ENCODE measurements around the gene PRPF19.

Gene PRPF19

DNA sequence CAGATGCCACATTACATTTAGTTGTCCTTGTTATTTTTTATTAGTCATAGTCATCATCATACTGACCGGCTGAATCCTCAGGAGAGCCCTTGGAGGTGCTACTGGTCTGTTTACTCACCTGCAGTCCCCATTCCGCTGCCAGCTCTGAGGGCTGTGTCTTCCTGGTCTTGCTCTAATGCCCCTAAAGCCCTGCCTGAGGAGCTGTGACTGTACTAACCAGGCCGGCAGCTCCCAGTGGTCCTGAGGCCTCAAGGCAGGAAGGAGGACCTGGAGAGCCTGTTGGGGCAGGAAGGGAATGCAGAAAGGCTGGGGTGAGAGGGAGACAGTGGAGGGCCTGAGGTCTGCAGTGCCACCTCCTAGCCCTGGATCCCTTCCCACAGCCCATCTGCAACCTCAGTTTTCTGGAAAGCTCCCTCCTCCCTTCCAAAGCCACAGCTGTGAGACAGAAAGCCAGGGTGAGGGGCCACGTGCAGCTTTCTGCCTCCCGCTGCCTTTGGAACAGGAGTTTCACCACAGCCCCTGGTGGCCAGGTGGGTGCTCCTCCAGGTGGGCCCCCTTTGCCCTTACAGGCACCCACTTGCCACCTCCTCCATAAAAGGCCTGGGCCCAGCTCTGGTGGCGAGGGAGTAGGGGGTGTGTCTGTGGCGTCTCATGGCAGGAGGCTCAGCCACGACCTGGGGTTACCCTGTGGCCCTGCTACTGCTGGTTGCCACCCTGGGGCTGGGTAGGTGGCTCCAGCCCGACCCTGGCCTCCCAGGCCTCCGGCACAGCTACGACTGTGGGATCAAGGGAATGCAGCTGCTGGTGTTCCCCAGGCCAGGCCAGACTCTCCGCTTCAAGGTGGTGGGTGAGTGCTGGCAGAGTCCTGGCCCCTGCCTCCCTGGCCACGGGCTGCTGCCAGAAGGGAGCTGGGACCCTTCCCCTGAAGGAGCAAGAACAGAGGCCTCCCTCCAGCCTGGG, 39.2 kb downstream of the PRPF19 start, which contains the start of gene ZP1:
ZP1 (plus strand) TSS at position 632 of the 960 bp plus-strand sequence; CDS start at position 652, 20 bp downstream.
- CTCF ChIA-PET, result interaction anchor here (0.6 to 0.9 kb wide), 3 partner anchors 36 to 242 kb away, joined by 3 to 4 read pairs (median 3); no protein-coding TSS in a partner anchor

DNA sequence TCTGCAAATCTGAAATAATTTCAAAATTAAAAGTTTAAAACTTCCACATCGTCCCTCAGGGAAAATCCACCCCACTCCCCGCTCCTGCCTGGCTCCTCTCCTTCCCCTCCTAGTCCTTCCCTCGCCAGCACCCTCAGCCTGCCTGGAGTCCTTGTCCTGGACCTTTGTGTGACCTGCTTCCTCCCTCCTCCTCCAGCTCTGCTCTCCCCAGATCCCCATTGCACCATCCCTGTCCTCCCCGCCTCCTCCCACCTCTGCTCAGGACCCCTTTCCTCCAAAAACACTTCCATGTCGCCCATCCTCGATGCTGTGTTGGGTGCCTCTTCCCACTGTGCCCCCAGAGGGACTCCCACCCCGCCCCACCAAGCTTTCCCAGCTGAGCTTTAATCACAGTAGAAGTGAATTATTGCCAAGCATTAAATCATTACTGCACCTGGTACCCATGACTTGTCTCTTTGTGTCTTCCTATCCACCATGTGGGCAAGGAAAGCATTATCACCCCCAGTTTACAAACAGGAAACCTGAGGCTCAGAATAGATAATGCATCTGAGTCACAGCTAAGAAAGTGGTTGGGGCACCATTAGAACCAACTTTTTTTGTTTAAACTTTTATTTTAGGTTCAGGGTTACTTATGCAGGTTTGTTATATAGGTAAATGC, 41.4 kb downstream of the PRPF19 start:
- TF ChIP-seq, protein P1, sequence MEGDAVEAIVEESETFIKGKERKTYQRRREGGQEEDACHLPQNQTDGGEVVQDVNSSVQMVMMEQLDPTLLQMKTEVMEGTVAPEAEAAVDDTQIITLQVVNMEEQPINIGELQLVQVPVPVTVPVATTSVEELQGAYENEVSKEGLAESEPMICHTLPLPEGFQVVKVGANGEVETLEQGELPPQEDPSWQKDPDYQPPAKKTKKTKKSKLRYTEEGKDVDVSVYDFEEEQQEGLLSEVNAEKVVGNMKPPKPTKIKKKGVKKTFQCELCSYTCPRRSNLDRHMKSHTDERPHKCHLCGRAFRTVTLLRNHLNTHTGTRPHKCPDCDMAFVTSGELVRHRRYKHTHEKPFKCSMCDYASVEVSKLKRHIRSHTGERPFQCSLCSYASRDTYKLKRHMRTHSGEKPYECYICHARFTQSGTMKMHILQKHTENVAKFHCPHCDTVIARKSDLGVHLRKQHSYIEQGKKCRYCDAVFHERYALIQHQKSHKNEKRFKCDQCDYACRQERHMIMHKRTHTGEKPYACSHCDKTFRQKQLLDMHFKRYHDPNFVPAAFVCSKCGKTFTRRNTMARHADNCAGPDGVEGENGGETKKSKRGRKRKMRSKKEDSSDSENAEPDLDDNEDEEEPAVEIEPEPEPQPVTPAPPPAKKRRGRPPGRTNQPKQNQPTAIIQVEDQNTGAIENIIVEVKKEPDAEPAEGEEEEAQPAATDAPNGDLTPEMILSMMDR (conservative IDR thresholded peaks at IDR 0.05; ENCODE audit: low read depth), result no peak
- no peak for DNase-seq (ENCODE audit: low spot score)
- ChIA-PET POLR2A (ENCODE audit: low non-redundant PET) (no interaction called here), CTCF (interaction anchor here (0.9 kb wide), 1 partner anchor 34 kb away, joined by 3 read pairs; no protein-coding TSS in a partner anchor)
- no peak overlapping the region for H3K27ac ChIP-seq

More for the DNA sequence above, 39.2 kb downstream of the PRPF19 start, which contains the start of gene ZP1:
- H3K27ac ChIP-seq, result no peak within 1 kb of the TSS
- no peak for DNase-seq (ENCODE audit: low spot score)
- POLR2A ChIA-PET (ENCODE audit: low non-redundant PET), result no interaction called here
- TF ChIP-seq, protein P1 (conservative IDR thresholded peaks at IDR 0.05; ENCODE audit: low read depth), result no peak

DNA sequence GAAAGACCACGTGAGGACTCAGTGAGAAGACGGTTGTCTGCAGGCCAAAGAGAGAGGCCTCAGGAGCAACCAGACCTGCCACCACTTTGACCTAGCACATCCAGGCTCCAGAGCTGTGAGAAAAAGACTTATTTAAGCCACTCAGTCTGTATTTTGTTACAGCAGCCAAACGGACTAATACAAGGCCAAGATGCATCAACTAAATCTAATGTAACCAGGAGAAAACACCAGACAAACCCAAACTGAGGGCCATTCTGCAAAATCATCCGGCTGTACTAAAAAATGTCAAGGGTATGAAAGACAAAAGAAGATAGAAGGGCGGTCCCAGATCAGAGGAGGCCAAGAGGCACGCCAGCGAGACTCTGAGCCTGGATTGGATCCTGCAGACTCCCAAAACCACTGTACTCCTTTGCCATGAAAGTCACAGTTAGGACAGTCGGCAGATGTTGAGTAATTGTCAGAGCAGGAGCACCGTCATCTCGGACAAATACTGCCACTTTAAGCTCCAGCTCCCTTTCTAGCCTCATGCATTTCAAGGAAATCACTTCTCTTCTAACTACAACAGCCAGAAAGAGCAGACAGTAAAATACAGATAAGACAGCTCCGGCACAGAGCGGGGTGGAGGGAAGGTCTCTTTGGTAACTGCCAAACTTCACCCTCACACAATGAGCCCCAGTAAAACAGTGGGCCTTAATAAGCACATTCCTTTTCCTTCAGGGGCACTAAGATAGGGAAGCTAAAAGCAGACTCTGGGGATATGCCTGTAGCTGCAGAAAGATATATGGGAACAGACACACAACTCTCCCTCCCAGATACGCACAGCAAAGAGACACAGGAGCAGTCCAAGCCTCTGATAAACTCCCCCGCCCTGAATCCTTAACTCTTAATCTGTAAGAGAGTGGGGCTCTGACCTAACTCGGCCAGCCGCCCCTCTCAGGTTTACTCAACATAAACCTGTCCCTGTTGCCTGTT, 42.5 kb downstream of the PRPF19 start:
- no peak for DNase-seq (ENCODE audit: low spot score)
- TF ChIP-seq, protein P1 (conservative IDR thresholded peaks at IDR 0.05; ENCODE audit: low read depth), result no peak
- H3K27ac ChIP-seq, result no peak overlapping the region
- ChIA-PET POLR2A (ENCODE audit: low non-redundant PET) (no interaction called here), CTCF (interaction anchor here (0.7 kb wide), 1 partner anchor 550 kb away, joined by 3 read pairs; no protein-coding TSS in a partner anchor)

DNA sequence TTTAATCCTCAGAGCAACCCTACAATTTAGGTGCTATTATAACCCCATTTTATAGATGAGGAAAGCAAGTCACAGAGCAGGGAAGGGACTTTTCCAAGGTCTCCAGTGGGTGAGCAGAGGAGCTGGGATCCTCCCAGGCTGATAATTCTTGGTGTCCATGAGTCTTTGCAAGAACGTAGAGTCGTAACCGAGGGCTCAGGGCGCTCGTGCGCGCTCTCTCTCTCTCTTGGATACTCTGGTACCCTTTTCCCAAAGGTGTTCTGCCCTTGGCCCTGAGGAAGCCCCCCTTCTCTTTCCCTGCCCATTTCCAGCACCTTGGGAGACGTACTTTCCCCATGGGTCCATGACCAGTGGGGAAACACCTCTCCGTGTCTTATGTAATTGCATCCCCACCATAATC, 44.2 kb downstream of the PRPF19 start:
- POLR2A ChIA-PET (ENCODE audit: low non-redundant PET), result no interaction called here
- DNase-seq (ENCODE audit: low spot score), result no peak
- TF ChIP-seq, protein P1 (conservative IDR thresholded peaks at IDR 0.05; ENCODE audit: low read depth), result no peak
- CTCF ChIA-PET, result interaction anchor here (0.8 kb wide), 1 partner anchor 37 kb away, joined by 3 read pairs; no protein-coding TSS in a partner anchor
- no peak overlapping the region for H3K27ac ChIP-seq

DNA sequence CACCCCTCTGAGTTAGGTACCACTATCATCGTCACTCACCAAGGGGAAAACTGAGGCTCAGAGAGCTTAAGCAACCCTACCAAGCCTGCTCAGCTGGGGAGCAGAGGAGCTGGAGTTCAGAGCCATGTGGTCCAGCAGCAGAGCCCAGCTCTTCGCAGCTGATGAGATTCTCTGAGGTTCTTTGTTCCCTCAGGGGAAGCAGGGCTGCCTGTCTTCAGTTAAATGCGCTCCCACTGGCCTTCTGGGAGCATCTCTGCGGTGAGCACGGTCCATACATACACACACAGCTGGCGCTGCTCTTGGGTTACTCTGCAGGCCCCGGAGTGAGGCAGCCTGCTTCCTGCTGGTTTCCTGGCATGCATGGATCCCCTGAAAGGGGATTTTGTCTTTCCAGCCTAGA, 45.4 kb downstream of the PRPF19 start:
- ChIA-PET POLR2A (ENCODE audit: low non-redundant PET) (no interaction called here), CTCF (no interaction called here)
- no peak for DNase-seq (ENCODE audit: low spot score)
- H3K27ac ChIP-seq, result no peak overlapping the region
- TF ChIP-seq, protein P1 (conservative IDR thresholded peaks at IDR 0.05; ENCODE audit: low read depth), result no peak

All from RWPE1 (cell line).